ENCODE data around the gene BPIFB2.
"Not testable (repeated sequence)": the region's sequence is repeated elsewhere in the genome, so short reads cannot be mapped to it uniquely, and the experiment has no call there.

The BPIFB2 gene

DNA sequence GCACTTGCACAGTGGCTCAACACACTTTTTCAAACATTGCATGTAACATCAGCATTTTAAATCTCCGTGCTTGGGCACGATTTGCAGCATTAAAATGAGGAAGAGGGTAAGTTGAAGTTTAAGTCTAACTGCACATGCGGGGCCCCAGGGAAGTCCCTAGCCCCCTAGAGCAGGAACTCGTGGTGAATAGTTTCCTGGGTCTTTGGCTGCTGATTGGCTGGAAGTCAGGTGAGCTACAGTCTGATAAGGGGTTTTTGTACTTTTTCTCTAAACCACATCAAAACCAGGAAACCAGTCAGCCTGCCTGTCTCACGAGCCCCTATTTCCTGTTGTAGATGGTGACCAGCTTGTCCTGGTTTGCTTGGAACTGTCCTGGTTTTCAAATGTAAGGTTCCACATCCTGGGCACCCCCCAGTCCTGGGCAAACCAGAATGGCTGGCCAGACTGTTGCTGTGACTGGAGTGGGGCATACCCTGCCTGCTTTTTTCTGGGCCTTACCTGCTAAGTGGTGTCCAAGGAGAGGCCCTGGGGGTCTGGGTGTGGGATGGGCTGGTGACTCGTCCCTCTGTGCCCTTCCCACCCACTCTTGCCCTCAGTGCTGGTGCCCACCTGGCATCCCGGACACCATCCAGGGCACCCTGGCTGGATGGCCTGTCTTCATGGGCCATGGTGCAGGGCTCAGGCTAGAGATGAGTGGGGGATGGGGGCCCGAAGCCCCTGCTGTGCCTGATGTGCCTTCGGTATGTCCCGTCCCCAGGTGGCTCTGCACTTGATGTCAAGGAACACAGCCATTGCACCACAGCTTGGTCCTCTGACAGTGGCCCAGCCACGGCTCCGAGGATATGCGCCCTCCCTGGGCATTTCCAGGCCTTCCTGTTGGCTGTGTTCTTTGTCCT, 35.1 kb upstream of the BPIFB2 start:
- TF ChIP-seq, protein P1, sequence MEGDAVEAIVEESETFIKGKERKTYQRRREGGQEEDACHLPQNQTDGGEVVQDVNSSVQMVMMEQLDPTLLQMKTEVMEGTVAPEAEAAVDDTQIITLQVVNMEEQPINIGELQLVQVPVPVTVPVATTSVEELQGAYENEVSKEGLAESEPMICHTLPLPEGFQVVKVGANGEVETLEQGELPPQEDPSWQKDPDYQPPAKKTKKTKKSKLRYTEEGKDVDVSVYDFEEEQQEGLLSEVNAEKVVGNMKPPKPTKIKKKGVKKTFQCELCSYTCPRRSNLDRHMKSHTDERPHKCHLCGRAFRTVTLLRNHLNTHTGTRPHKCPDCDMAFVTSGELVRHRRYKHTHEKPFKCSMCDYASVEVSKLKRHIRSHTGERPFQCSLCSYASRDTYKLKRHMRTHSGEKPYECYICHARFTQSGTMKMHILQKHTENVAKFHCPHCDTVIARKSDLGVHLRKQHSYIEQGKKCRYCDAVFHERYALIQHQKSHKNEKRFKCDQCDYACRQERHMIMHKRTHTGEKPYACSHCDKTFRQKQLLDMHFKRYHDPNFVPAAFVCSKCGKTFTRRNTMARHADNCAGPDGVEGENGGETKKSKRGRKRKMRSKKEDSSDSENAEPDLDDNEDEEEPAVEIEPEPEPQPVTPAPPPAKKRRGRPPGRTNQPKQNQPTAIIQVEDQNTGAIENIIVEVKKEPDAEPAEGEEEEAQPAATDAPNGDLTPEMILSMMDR (conservative IDR thresholded peaks at IDR 0.05; ENCODE audit: low read length), result no peak
- H3K4me3 ChIP-seq (ENCODE audit: low read length), result no peak overlapping the region
- DNase-seq (ENCODE audit: low read depth), result no peak

DNA sequence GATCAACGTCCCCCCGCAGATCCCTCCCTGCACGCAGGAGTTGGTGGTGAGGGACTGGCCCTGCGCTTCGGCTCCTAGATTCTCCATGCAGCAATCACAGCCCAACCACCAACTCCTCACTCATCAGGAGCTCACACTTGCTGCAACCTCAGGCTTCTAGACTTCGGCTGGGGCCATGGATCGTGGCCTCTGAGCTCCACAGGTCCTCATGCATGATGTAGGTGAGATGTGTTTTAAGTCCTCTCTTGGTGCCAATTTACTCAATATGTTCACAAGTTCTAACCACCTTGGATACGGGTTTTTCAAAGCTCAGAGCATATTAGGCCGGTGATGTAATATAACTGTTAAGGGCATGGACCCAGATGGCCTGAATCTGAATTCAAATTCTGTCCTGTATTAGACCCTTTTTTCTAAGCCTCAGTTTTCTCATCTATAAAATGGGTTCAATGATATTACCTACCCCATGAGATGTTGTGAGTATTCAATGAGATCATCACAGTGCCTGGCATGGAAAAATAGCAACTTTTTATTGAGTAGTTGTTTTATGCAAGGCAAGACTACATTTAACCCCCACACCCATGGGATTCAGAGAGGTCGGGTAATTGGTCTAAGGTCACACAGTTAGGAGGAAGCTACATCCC, 34.3 kb upstream of the BPIFB2 start:
- TF ChIP-seq, protein P1 (conservative IDR thresholded peaks at IDR 0.05; ENCODE audit: low read length), result no peak
- H3K4me3 ChIP-seq (ENCODE audit: low read length), result no peak overlapping the region
- no peak for DNase-seq (ENCODE audit: low read depth)

DNA sequence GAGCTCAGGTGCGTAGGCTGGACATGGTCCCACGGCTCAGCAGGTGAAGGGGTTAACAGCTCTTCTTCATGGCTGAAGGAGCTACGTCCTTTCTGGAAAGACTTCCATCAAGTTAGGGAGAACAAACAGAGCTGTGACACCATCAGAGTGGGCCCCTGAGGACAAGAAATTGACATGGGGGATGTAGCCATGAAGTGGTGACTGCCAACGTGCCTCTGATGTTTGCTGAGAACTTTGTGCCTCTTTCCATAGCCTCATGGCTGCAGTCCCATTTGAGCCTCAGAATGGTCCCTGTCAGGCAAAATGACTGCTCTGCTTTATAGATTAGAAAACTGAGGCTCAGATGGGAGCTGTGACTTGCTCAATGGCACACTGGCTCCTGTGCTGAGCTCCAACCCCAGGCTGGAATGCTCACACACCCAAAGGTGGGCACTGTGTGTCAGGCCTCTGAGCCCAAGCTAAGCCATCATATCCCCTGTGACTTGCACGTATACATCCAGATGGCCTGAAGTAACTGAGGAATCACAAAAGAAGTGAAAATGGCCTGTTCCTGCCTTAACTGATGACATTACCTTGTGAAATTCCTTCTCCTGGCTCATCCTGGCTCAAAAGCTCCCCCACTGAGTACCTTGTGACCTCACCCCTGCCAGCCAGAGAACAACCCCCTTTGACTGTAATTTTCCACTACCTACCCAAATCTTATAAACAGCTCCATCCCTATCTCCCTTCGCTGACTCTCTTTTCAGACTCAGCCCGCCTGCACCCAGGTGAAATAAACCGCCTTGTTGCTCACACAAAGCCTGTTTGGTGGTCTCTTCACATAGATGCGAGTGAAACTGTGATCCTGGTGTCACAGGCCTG, 33.1 kb upstream of the BPIFB2 start:
- H3K4me3 ChIP-seq (ENCODE audit: low read length); DNase-seq (ENCODE audit: low read depth): not testable (repeated sequence)

DNA sequence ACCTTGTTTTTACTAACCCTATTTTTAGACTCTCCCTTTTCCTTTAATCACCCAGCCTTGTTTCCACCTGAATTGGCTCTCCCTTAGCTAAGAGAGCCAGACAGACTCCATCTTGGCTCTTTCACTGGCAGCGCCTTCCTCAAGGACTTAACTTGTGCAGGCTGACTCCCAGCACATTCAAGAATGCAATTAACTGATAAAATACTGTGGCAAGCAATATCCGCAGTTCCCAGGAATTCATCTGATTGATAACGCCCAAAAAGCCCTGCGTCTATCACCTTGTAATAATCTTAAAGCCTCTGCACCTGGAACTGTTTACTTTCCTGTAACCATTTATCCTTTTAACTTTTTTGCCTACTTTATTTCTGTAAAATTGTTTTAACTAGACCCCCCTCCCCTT, 32.4 kb upstream of the BPIFB2 start:
- DNase-seq (ENCODE audit: low read depth); H3K4me3 ChIP-seq (ENCODE audit: low read length): not testable (repeated sequence)

DNA sequence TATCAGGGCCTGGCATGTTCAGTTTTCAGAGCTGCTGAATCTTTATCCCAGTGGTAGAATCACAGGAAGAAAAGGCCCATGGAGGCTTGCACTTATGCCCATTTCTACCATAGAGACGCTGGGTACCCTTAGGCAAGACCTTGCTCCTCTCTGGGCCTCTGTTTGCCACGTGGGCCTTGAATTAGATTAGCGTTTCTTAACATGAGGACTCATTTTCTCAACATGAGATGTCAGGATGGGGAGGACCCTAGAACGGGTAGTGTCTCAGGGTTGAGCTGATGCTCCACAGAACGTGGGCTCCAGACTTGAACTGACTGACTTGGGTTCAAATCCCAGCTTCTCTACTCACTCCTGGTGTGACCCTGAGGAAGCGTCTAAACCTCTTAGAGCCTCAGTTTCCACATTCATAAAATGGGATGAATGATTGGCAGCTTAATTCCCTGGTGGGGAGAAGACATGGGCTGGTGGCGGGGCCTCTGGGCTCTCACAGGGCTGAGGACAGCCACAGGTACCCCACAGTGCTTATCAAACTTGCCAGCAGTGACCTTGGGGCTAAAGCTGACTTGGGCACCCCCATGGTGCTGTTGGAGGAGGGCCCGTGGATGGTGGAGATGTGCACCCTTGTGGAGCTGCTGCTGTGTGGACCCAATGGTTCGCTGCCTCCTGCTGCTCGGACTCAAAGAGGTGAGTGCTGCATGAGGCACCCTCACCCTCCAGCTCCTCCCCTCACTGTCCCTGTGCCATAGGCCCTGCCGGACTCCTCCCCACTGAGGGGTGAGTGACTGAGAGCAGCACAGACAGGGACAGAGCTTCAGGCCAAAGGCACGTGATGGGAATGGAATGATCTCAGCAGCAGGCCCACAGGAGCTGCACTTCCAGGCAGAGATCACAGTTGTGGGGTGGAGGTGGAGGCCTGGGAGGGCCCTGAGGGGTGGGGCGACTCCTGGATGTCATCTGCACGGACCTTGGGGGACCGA, 31.5 kb upstream of the BPIFB2 start:
- H3K4me3 ChIP-seq (ENCODE audit: low read length), result no peak overlapping the region
- no peak for DNase-seq (ENCODE audit: low read depth)
- TF ChIP-seq, protein P1 (conservative IDR thresholded peaks at IDR 0.05; ENCODE audit: low read length), result no peak

DNA sequence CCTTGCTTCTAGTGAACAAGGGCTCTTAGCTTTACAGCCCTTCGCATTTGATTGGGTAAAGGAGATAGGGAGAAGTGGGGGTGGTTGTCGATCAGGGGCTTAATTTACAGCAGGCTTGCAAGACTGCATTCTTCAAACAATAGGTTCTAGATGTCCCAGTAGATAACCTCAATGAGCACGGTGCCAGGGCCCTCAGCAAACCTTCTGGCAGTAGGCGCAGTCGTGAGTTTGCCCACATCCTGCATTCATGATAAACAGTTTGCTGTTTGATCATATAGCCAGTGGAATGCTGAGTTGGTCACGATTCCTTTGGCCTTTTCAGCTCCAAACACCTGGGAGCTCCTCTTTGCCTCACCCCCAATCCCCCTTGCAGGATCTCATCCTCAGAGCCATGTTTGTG, 30.8 kb upstream of the BPIFB2 start:
- no peak overlapping the region for H3K4me3 ChIP-seq (ENCODE audit: low read length)
- no peak for DNase-seq (ENCODE audit: low read depth)
- TF ChIP-seq, protein P1 (conservative IDR thresholded peaks at IDR 0.05; ENCODE audit: low read length), result no peak

DNA sequence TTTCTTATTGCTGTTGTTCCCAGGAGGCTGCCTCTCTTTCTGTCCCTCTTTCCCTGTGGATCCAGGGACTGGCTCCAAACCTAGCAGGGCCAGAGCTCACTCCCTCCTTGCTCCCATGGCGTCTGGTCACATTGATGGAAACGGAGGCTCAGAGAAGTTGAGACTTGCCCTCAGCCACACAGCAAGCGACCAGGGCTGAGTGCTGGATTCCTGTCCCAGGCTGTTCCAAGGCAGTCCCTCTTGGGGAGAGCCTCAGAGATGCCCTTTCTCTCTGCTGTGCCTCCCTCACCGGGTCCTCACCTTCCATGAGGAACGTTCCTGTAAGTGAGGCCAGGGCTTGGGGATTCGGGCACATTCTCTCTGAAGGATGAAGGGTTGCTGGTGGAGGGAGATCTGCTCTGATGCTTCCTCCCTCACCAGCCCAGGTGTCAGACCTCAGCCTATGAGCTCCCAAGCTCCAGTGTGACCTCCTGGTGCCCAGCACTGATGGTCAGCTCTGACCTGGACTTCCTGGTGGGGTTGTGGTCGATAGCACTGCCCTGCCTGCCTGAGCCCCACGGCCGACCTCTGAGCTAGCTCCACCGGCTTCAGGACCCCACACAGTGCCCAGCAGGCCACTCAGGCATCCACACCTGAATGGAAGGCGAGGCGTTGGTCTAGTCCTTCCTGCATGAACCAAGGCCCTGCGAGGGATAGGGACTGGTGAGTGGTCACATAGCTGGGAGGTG, 30.1 kb upstream of the BPIFB2 start:
- no peak for DNase-seq (ENCODE audit: low read depth)
- H3K4me3 ChIP-seq (ENCODE audit: low read length), result no peak overlapping the region
- TF ChIP-seq, protein P1 (conservative IDR thresholded peaks at IDR 0.05; ENCODE audit: low read length), result no peak

Measured in AG10803 (cell line).